Activated CD8-positive, alpha-beta memory T cell treated with anti-CD3 and anti-CD28 coated beads for 36 hours (primary cell): ENCODE data around the gene STON1. TPM values are rescaled to one million over a fixed set of nuclear protein-coding genes. Genes with fewer than 3 reads are reported as not detected.
"Not testable (repeated sequence)": the region's sequence is repeated elsewhere in the genome, so short reads cannot be mapped to it uniquely, and the experiment has no call there.

Source experiments
- CTCF ChIA-PET: fragments of 350-600 bp; sonication (Branson Sonifier 250); formaldehyde crosslinking; loops from one replicate; lab custom pipeline; 2021; ENCODE audit warnings: antibody characterized with exemption; lab: Charles Lee
- POLR2A ChIA-PET: fragments of 350-600 bp; sonication (Branson Sonifier 250); formaldehyde crosslinking; loops from one replicate; lab custom pipeline; 2021; ENCODE audit warnings: antibody characterized with exemption; lab: Charles Lee
- total RNA-seq, 2 experiments: library from RNA; stranded (reverse); gene quantifications; one replicate each; pipeline ENCODE4 v1.2.3, GENCODE V29; 2021

STON1 gene
- total RNA-seq, 2 experiments from 2014 or later, result 1.1 to 1.5 TPM

- ChIA-PET POLR2A (no interaction called here), CTCF (interaction anchor here (0.8 to 1.5 kb wide), 3 partner anchors 9 to 17 kb away, joined by 3 to 4 read pairs (median 3); no protein-coding TSS in a partner anchor)
Measured at GRCh38 chr2:48600204-48600813, 70.4 kb downstream of the STON1 start.

DNA sequence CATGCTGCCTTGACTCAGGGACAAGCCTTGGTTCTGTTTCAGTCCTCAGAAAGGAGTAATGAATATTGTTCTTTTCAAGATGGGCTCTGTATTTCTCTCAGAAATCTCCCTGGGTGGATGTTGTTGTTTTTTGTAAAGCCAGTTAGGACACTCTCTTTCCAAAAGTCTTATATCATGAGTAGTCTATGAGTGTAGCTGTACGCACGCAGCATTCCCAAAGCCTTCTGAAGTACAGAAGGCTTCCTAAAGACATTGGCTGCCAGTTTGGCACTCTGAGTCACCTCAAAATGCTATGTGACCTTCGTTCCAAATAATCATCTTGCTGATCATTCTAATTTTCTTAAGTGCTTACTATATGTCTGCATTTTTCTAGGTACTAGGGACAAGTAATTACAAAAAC lies 71.0 kb downstream of the STON1 start:
- ChIA-PET CTCF (interaction anchor here (1.4 kb wide), 1 partner anchor 12 kb away, joined by 3 read pairs; no protein-coding TSS in a partner anchor), POLR2A (no interaction called here)

GRCh38 chr2:48601349-48601748 lies 71.4 kb downstream of the STON1 start:
- ChIA-PET POLR2A (no interaction called here), CTCF (interaction anchor here (1.4 kb wide), 1 partner anchor 13 kb away, joined by 3 read pairs; no protein-coding TSS in a partner anchor)

DNA sequence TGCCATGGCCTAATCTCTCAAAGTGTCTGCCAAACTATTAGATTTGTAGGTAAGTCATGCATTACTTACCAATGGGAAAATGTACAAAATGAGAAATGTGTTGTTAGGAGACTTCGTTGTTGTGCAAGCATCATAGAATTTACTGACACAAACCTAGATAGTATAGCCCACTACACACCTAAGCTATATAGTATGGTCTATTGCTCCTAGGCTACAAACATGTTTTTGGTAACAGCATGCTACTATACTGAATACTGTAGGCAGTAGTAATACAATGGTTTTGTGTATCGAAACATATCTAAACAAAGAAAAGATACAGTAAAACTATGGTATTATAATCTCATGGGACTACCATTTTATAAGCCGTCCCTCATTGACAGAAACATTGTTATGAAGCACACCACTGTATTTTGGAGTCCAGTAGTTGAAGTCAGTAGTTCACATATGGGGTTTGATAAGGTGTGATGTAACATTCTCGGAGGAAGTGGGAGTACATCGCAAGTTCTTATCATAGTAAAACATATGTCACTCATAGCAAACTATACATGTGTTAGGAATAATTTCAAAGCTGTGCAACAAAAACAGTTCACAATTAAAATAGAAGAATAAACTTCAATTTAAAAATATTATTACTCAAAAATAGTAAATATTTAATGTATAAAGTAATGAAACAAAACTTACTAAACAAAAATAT lies 75.7 kb downstream of the STON1 start:
- POLR2A ChIA-PET, result no interaction called here
- CTCF ChIA-PET, result no interaction called here

DNA sequence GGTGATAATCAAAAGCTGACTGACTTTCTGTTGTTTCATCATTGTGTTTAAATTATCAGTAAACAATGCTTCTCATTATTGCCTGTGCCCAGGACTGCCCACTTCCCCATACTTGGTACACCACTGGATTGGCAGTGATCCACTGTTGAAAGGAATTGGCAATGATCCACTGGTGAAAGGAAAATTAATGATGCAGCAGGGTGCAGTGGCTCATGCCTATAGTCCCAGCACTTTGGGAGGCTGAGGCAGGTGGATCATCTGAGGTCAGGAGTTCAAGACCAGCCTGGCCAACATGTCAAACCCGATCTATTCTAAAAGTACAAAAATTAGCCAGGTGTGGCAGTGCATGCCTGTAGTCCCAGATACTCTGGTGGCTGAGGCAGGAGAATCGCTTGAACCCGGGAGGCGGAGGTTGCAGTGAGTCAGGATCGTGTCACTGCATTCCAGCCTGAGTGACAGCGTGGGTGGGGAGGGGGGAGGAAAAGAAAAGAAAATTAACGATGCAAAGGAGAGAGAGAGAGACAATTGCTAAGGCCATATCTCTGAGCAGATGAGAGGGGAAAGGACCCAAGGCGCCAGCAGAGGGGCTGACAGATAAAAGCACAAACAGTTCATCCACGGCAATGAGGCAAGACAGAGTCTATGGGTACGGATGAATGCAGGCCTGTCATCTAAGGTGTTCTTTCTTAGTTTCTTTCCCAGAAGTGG lies 77.5 kb downstream of the STON1 start:
- POLR2A ChIA-PET, result no interaction called here
- CTCF ChIA-PET, result no interaction called here

DNA sequence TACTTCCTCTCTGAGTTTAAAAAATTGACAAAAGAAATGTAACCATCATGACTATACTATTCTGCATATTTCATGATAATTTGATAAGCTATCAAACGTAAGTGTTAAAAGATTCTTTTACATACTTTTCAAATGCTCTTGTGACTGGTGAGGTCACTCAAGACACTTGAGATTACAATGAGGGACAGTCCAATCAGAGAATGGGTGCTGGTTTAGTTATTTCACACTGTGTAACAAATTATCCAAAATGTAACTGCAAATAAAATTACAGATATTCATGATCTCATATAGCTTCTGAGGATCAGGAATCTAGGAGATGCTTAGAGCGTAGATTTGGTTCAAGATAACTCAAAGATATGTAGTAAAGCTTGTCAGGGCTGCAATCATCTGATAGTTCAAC lies 83.3 kb downstream of the STON1 start:
- ChIA-PET CTCF (no interaction called here), POLR2A (no interaction called here)

DNA sequence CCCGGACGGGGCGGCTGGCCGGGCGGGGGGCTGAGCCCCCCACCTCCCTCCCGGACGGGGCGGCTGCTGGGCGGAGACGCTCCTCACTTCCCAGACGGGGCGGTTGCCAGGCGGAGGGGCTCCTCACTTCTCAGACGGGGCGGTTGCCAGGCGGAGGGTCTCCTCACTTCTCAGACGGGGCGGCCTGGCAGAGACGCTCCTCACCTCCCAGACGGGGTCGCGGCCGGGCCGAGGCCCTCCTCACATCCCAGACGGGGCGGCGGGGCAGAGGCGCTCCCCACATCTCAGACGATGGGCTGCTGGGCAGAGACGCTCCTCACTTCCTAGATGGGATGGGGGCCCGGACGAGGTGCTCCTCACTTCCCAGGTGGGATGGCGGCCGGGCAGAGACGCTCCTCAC lies 84.6 kb downstream of the STON1 start:
- POLR2A ChIA-PET, CTCF ChIA-PET: not testable (repeated sequence)

- CTCF ChIA-PET, result no interaction called here
- POLR2A ChIA-PET, result no interaction called here
Measured at GRCh38 chr2:48617618-48618017, 87.7 kb downstream of the STON1 start, which contains the start of gene GTF2A1L. TSS of gene GTF2A1L (plus strand) at chr2:48617856. CDS start at chr2:48617875, 19 bp downstream.

DNA sequence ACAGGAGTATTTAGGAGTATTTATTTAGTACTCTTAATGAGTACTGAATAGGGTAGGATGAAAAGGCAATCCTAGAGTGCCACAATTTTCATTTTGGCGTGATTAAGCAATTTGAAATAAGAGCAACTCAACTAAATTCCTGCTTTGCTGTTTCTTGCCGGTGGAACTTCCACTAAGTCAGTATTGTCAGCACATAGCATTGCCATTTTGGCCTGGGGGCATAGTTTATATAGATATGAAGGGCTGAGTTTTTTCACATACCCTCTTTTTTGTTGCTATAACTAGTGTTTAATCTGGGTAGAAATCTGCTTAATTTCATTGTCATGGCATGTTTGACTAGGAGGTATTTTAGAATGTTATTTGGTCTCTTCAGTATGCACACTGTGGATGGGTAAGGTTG lies 89.6 kb downstream of the STON1 start:
- ChIA-PET POLR2A (no interaction called here), CTCF (no interaction called here)

DNA sequence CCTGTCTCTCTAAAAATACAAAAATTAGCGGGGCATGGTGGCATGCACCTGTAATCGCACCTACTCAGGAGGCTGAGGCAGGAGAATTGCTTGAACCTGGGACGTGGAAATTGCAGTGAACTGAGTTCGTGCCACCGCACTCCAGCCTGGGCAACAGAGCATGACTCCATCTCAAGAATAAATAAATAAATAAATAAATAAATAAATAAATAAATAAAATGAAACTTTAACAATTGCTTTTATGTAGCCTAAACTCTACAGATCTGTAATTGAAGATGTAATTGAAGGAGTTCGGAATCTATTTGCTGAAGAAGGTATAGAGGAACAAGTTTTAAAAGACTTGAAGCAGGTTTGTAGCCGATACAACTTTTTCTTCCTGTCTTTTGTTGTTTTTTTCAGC lies 90.7 kb downstream of the STON1 start:
- ChIA-PET POLR2A (no interaction called here), CTCF (no interaction called here)

- POLR2A ChIA-PET, CTCF ChIA-PET: not testable (repeated sequence)
Measured at GRCh38 chr2:48622691-48623090, 92.7 kb downstream of the STON1 start.

GRCh38 chr2:48624696-48625095 lies 94.7 kb downstream of the STON1 start:
- CTCF ChIA-PET, result no interaction called here

GRCh38 chr2:48626047-48626446 lies 96.1 kb downstream of the STON1 start:
- POLR2A ChIA-PET, result no interaction called here
- CTCF ChIA-PET, result no interaction called here

More at GRCh38 chr2:48624696-48625095, 94.7 kb downstream of the STON1 start:
- POLR2A ChIA-PET, result no interaction called here

GRCh38 chr2:48633143-48633542 lies 103.2 kb downstream of the STON1 start:
- ChIA-PET POLR2A (no interaction called here), CTCF (no interaction called here)

DNA sequence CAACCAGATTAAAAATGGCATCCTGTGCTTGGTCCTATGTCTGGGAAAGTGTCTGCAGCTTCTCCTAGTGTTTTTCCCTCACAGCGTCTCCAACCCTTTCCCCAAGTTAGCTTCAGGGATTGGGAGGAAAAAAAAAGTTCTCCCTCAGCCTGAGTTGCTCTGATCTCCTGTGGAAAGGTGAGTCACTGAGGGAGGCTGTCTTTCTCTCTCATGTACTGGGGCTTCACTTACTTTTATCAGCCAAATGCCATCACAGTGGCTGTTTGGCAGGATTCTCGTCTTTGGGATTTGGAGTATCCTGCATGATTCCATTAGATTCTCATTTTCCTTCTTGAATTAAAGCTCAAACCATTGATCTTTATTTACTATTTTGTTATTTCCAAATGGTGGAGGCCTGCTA lies 105.8 kb downstream of the STON1 start:
- CTCF ChIA-PET, result no interaction called here
- POLR2A ChIA-PET, result no interaction called here

- ChIA-PET CTCF (no interaction called here), POLR2A (no interaction called here)
Measured at GRCh38 chr2:48638261-48638660, 108.3 kb downstream of the STON1 start.

Other genes starting within 250 kb of the STON1 start
- 10 to 100 TPM; 57.4 to 57.7 TPM for gene FOXN2, start 215.5 kb upstream of the STON1 start, total RNA-seq
- 10 to 100 TPM; 18.6 to 19.1 TPM for gene PPP1R21, start 89.4 kb upstream of the STON1 start, total RNA-seq
- not detected for gene GTF2A1L, start 87.7 kb downstream of the STON1 start, total RNA-seq
- not detected for gene LHCGR, start 225.6 kb downstream of the STON1 start, total RNA-seq